ENCODE results near the gene IFITM5. TPM values are rescaled to one million over a fixed set of nuclear protein-coding genes. Genes with fewer than 3 reads are reported as not detected.

Gene IFITM5
- total and polyA plus RNA-seq, 8 donors, result 0.73 TPM; not detected in 7

GRCh38 chr11:328012-328411 is 28.7 kb upstream of the IFITM5 start:
- no peaks in the 10 kb centered on the region for H3K9me3 ChIP-seq
- DNase-seq, result no peak

GRCh38 chr11:327581-327923 is 28.2 kb upstream of the IFITM5 start:
- 95 to 99% (median 96%) methylated on average over 3 of the region's 3 CpGs for WGBS, 5 donors

More at GRCh38 chr11:328012-328411, 28.7 kb upstream of the IFITM5 start:
- TF ChIP-seq CTCF (IDR thresholded peaks at IDR 0.05) (no peak), POLR2AphosphoS5 (IDR thresholded peaks at IDR 0.05) (no peak), POLR2A (IDR thresholded peaks at IDR 0.05) (no peak), EP300 (IDR thresholded peaks at IDR 0.05) (no peak)
- intact Hi-C loops (cut with DNase I; ENCODE audit: low total_unique reads), result no loop called here
- H3K27ac ChIP-seq, result peak overlapping the region in 4 of 5 donors; percentile 47 to 91 (median 88)
- no peaks in the 10 kb centered on the region for H3K27me3 ChIP-seq
- 95 to 98% (median 96%) methylated on average over 13 of the region's 13 CpGs for WGBS, 5 donors
- H3K36me3 ChIP-seq, result no peaks in the 10 kb centered on the region
- no peak overlapping the region for H3K4me3 ChIP-seq
- H3K4me1 ChIP-seq, result peaks cover 26 to 53% (median 36%) of the 10 kb centered on the region in 4 donors

GRCh38 chr11:326842-327580 is 27.7 kb upstream of the IFITM5 start:
- peak; percentile 80 to 88 for DNase-seq
- WGBS, 5 donors, result 19 to 30% (median 23%) methylated on average over 11 to 19 of the region's 19 CpGs
- H3K27ac ChIP-seq, result peak overlapping the region; percentile 86 to 91 (median 90)
- H3K4me3 ChIP-seq, result peak overlapping the region in 3 of 4 donors; percentile 5 to 12 (median 11)
- TF ChIP-seq EP300 (IDR thresholded peaks at IDR 0.05), result no peak
- TF ChIP-seq POLR2AphosphoS5 (IDR thresholded peaks at IDR 0.05), result peak in 2 of 3 donors; percentile 28 to 29
- no peaks in the 10 kb centered on the region for H3K27me3 ChIP-seq
- no peaks in the 10 kb centered on the region for H3K36me3 ChIP-seq
- peaks cover 26 to 59% (median 38%) of the 10 kb centered on the region in 4 donors for H3K4me1 ChIP-seq
- H3K9me3 ChIP-seq, result no peaks in the 10 kb centered on the region
- intact Hi-C loops (cut with DNase I; ENCODE audit: low total_unique reads), result no loop called here

More at GRCh38 chr11:327581-327923, 28.2 kb upstream of the IFITM5 start:
- H3K4me1 ChIP-seq, result peaks cover 26 to 58% (median 37%) of the 10 kb centered on the region in 4 donors
- H3K9me3 ChIP-seq, result no peaks in the 10 kb centered on the region
- peak overlapping the region; percentile 80 to 91 (median 90) for H3K27ac ChIP-seq
- H3K27me3 ChIP-seq, result no peaks in the 10 kb centered on the region
- DNase-seq, result no peak
- H3K4me3 ChIP-seq, result peak overlapping the region in 2 of 4 donors; percentile 5 to 11
- intact Hi-C loops (cut with DNase I; ENCODE audit: low total_unique reads), result no loop called here
- TF ChIP-seq POLR2AphosphoS5 (IDR thresholded peaks at IDR 0.05) (no peak), EP300 (IDR thresholded peaks at IDR 0.05) (no peak), CTCF (IDR thresholded peaks at IDR 0.05) (no peak), POLR2A (IDR thresholded peaks at IDR 0.05) (no peak)
- H3K36me3 ChIP-seq, result no peaks in the 10 kb centered on the region

- no peak for DNase-seq
- H3K4me1 ChIP-seq, result peaks cover 26 to 59% (median 38%) of the 10 kb centered on the region in 4 donors
- WGBS, 5 donors, result 61 to 85% (median 72%) methylated on average over 6 of the region's 6 CpGs
- intact Hi-C loops (cut with DNase I; ENCODE audit: low total_unique reads), result no loop called here
- H3K27ac ChIP-seq, result peak overlapping the region; percentile 86 to 91 (median 90)
- H3K9me3 ChIP-seq, result no peaks in the 10 kb centered on the region
- TF ChIP-seq EP300 (IDR thresholded peaks at IDR 0.05) (no peak), POLR2A (IDR thresholded peaks at IDR 0.05) (no peak), POLR2AphosphoS5 (IDR thresholded peaks at IDR 0.05) (no peak), CTCF (IDR thresholded peaks at IDR 0.05) (no peak)
- H3K36me3 ChIP-seq, result no peaks in the 10 kb centered on the region
- peak overlapping the region in 1 of 4 donors; percentile 12 for H3K4me3 ChIP-seq
- H3K27me3 ChIP-seq, result no peaks in the 10 kb centered on the region
These were observed 27.2 kb upstream of the IFITM5 start for GRCh38 chr11:326592-326841.
